H1 (cell line): ENCODE measurements around the gene SUGP2. TPM values are rescaled to one million over a fixed set of nuclear protein-coding genes. Genes with fewer than 3 reads are reported as not detected.

Experiments used
- CTCF ChIA-PET: fragments of 300-600 bp; sonication (Branson Sonifier 250); formaldehyde crosslinking; loops from one replicate; lab custom pipeline; 2021; ENCODE audit not compliant: partially characterized antibody; lab: Charles Lee
- POLR2A ChIA-PET: fragments of 300-600 bp; sonication (Branson Sonifier 250); formaldehyde crosslinking; loops from one replicate; lab custom pipeline; 2021; ENCODE audit warnings: inconsistent platforms; ENCODE audit not compliant: partially characterized antibody; lab: Charles Lee
- DNase-seq, 2 experiments: peaks; one replicate each; pipeline versions ENCODE4 v3.0.0 to v3.0.0-alpha.2; 2010 to 2022; ENCODE audit warnings: low spot score in 2 of 2, low read depth in 1 of 2, mixed read lengths in 1 of 2
- FAIRE-seq: peaks from 2 replicates; lab custom pipeline; 2011; peaks lifted over from hg19 to GRCh38; lab: Jason Lieb, UNC
- H2AFZ ChIP-seq: 2 replicates; pipeline ENCODE4 v1.8.1; 2012; ENCODE audit warnings: low read length, inconsistent platforms
- H2AK5ac ChIP-seq: 2 replicates; pipeline ENCODE4 v1.6.1; 2013; ENCODE audit warnings: low read depth, low read length
- H2BK120ac ChIP-seq: replicated peaks from 2 replicates; pipeline ENCODE3; 2013; ENCODE audit warnings: low read depth, low read length, inconsistent platforms
- H2BK12ac ChIP-seq: 2 replicates; pipeline ENCODE4 v1.6.1; 2013; ENCODE audit warnings: low read depth, low read length
- H2BK15ac ChIP-seq: 2 replicates; pipeline ENCODE4 v1.6.1; 2013; ENCODE audit warnings: low read length
- H2BK20ac ChIP-seq: 2 replicates; pipeline ENCODE4 v1.6.1; 2013; ENCODE audit warnings: low read length
- H2BK5ac ChIP-seq: 2 replicates; pipeline ENCODE4 v1.6.1; 2013; ENCODE audit warnings: low read depth, low read length
- H3K14ac ChIP-seq: 2 replicates; pipeline ENCODE4 v1.6.1; 2013; ENCODE audit warnings: inconsistent platforms; ENCODE audit not compliant: insufficient read length
- H3K18ac ChIP-seq: 2 replicates; pipeline ENCODE4 v1.6.1; 2013; ENCODE audit warnings: low read length; ENCODE audit errors: extremely low read depth
- H3K23ac ChIP-seq: 2 replicates; pipeline ENCODE4 v1.6.1; 2013; ENCODE audit warnings: inconsistent platforms; ENCODE audit not compliant: insufficient read length
- H3K23me2 ChIP-seq: 2 replicates; pipeline ENCODE4 v1.6.1; 2013; ENCODE audit warnings: low read depth, low read length
- H3K27ac ChIP-seq: 2 replicates; pipeline ENCODE4 v1.6.1; 2011; ENCODE audit warnings: low read depth, low read length, inconsistent platforms
- H3K27me3 ChIP-seq, 4 experiments: replicated peaks in 1 of 4; 1 replicate in 1 of 4; 2 replicates in 3 of 4; pipeline versions ENCODE4 v1.6.1 to v1.8.1; 2011 to 2013; ENCODE audit warnings: low read length in 3 of 4, mild to moderate bottlenecking in 3 of 4, inconsistent platforms in 2 of 4, mixed read lengths in 2 of 4, moderate library complexity in 1 of 4; ENCODE audit not compliant: control insufficient read depth in 3 of 4, insufficient read depth in 3 of 4; ENCODE audit errors: extremely low read depth in 1 of 4
- H3K36me3 ChIP-seq, 4 experiments: 2 replicates each; pipeline versions ENCODE4 v1.6.1 to v1.8.1; 2011 to 2013; ENCODE audit warnings: mild to moderate bottlenecking in 4 of 4, low read length in 3 of 4, moderate library complexity in 2 of 4, control low read depth in 1 of 4, inconsistent platforms in 1 of 4; ENCODE audit not compliant: insufficient read depth in 4 of 4, control insufficient read depth in 2 of 4
- H3K4ac ChIP-seq: replicated peaks from 2 replicates; pipeline ENCODE3; 2013; ENCODE audit warnings: low read length, low read depth, mixed read lengths, inconsistent platforms; ENCODE audit not compliant: insufficient read length
- H3K4me1 ChIP-seq, 4 experiments: replicated peaks in 1 of 4; 1 replicate in 1 of 4; 2 replicates in 3 of 4; pipeline versions ENCODE4 v1.6.1 to v1.8.1; 2011 to 2013; ENCODE audit warnings: low read length in 3 of 4, inconsistent platforms in 2 of 4, mixed read lengths in 1 of 4; ENCODE audit not compliant: insufficient read depth in 4 of 4, control insufficient read depth in 3 of 4
- H3K4me2 ChIP-seq, 2 experiments: 2 replicates each; pipeline versions ENCODE4 v1.6.1 to v1.8.1; 2011 to 2013; ENCODE audit warnings: low read depth in 2 of 2, low read length in 2 of 2, control low read depth in 1 of 2, inconsistent platforms in 1 of 2, mild to moderate bottlenecking in 1 of 2; ENCODE audit not compliant: insufficient read depth in 1 of 2
- H3K4me3 ChIP-seq, 4 experiments: fragments of 200-600, 300-600 bp in 1 of 4; sonication (generic), shearing (Covaris generic), sonication (Bioruptor Twin) in 1 of 4; 2 replicates each; pipeline versions ENCODE4 v1.5.1 to v1.8.1; 2011 to 2016; ENCODE audit warnings: low read length in 4 of 4, low read depth in 3 of 4, control low read depth in 2 of 4, inconsistent platforms in 2 of 4, mild to moderate bottlenecking in 2 of 4, mixed read lengths in 1 of 4, moderate library complexity in 1 of 4; ENCODE audit not compliant: insufficient read depth in 2 of 4; ENCODE audit errors: extremely low read depth in 1 of 4
- H3K56ac ChIP-seq: replicated peaks from 2 replicates; pipeline ENCODE3; 2013; ENCODE audit warnings: low read depth, mild to moderate bottlenecking, mixed read lengths, low read length, inconsistent platforms; ENCODE audit not compliant: insufficient read length
- H3K79me1 ChIP-seq: 2 replicates; pipeline ENCODE4 v1.6.1; 2013; ENCODE audit warnings: low read depth, low read length, control low read depth
- H3K79me2 ChIP-seq, 2 experiments: 2 replicates each; pipeline versions ENCODE4 v1.6.1 to v1.8.1; 2012 to 2013; ENCODE audit warnings: low read length in 2 of 2, mild to moderate bottlenecking in 2 of 2, inconsistent platforms in 1 of 2; ENCODE audit not compliant: insufficient read depth in 2 of 2, control insufficient read depth in 1 of 2
- H3K9ac ChIP-seq, 4 experiments: replicated peaks in 1 of 4; 1 replicate in 1 of 4; 2 replicates in 3 of 4; pipeline versions ENCODE4 v1.6.1 to v1.8.1; 2011 to 2013; ENCODE audit warnings: low read depth in 3 of 4, low read length in 3 of 4, control low read depth in 2 of 4, mild to moderate bottlenecking in 2 of 4, moderate library complexity in 2 of 4, inconsistent platforms in 1 of 4; ENCODE audit errors: extremely low read depth in 1 of 4
- H3K9me3 ChIP-seq, 2 experiments: 2 replicates each; pipeline versions ENCODE4 v1.6.1 to v1.8.1; 2012 to 2013; ENCODE audit warnings: mild to moderate bottlenecking in 2 of 2, moderate library complexity in 2 of 2, control low read depth in 1 of 2, inconsistent platforms in 1 of 2, low read depth in 1 of 2, low read length in 1 of 2, mixed read lengths in 1 of 2; ENCODE audit not compliant: insufficient read depth in 2 of 2
- H4K20me1 ChIP-seq, 2 experiments: replicated peaks in 1 of 2; 2 replicates each; pipeline versions ENCODE3 to v1.8.1; 2011 to 2013; ENCODE audit warnings: inconsistent platforms in 2 of 2, low read length in 2 of 2, mild to moderate bottlenecking in 1 of 2; ENCODE audit not compliant: insufficient read depth in 2 of 2, control insufficient read depth in 1 of 2
- H4K5ac ChIP-seq: 2 replicates; pipeline ENCODE4 v1.6.1; 2013; ENCODE audit warnings: low read length, low read depth, mixed read lengths, inconsistent platforms; ENCODE audit not compliant: insufficient read length
- H4K8ac ChIP-seq: 2 replicates; pipeline ENCODE4 v1.8.0; 2013; ENCODE audit warnings: mild to moderate bottlenecking, moderate library complexity, low read length, inconsistent platforms; ENCODE audit not compliant: insufficient read depth; ENCODE audit errors: extremely low read depth
- H4K91ac ChIP-seq: replicated peaks from 2 replicates; pipeline ENCODE3; 2013; ENCODE audit warnings: low read length, mixed read lengths, inconsistent platforms; ENCODE audit not compliant: insufficient read length
- ATF2 ChIP-seq: IDR thresholded peaks from 2 replicates; pipeline ENCODE4 v1.6.1; 2012; ENCODE audit warnings: low read length, inconsistent platforms
- CREB1 ChIP-seq: IDR thresholded peaks from 2 replicates; pipeline ENCODE4 v1.6.1; 2012; ENCODE audit warnings: inconsistent platforms
- GTF2F1 ChIP-seq: IDR thresholded peaks from 2 replicates; pipeline ENCODE4 v1.6.1; 2012; ENCODE audit warnings: low read depth, low read length, improper control_type of control experiment, borderline replicate concordance
- HDAC2 ChIP-seq, 2 experiments: fragments of 300-600 bp in 1 of 2; sonication (generic) in 1 of 2; IDR thresholded peaks; 2 replicates each; pipeline ENCODE4 v1.6.1; 2011 to 2012; ENCODE audit warnings: low read depth in 2 of 2, low read length in 2 of 2, mild to moderate bottlenecking in 2 of 2, moderate library complexity in 2 of 2, borderline replicate concordance in 1 of 2, inconsistent platforms in 1 of 2
- JUND ChIP-seq: IDR thresholded peaks from 2 replicates; pipeline ENCODE4 v1.6.1; 2011; ENCODE audit warnings: mild to moderate bottlenecking, improper control_type of control experiment, low read length
- RXRA ChIP-seq: IDR thresholded peaks from 2 replicates; pipeline ENCODE4 v1.6.1; 2011; ENCODE audit warnings: low read depth, mild to moderate bottlenecking, low read length, moderate library complexity; ENCODE audit not compliant: insufficient read depth
- SP4 ChIP-seq: IDR thresholded peaks from 2 replicates; pipeline ENCODE4 v1.6.1; 2012; ENCODE audit warnings: low read length, inconsistent platforms
- WGBS, 2 experiments: shearing (Covaris generic) in 1 of 2; methylation state at CpG; one replicate each; pipeline versions ENCODE4 v1.1.6 to v1.1.7; 2013 to 2015; ENCODE audit warnings: low lambda C conversion rate in 2 of 2, mixed read lengths in 2 of 2, inconsistent platforms in 1 of 2, low coverage in 1 of 2, missing lambda C conversion rate in 1 of 2; ENCODE audit not compliant: insufficient replicate concordance in 2 of 2, insufficient coverage in 1 of 2, insufficient read length in 1 of 2; ENCODE audit errors: extremely low coverage in 1 of 2, missing lambda C conversion rate in 1 of 2; 5-methylcytosine and 5-hydroxymethylcytosine counted together
- polyA plus RNA-seq, 7 experiments: library from polyadenylated mRNA; depleted of rRNA in 3 of 7; stranded (reverse) in 5 of 7; unstranded in 2 of 7; fragments of >200 nt in 5 of 7; fragments of 200-250 nt in 2 of 7; gene quantifications; 1 replicate in 5 of 7; 2 replicates in 1 of 7; 4 replicates in 1 of 7; pipeline versions ENCODE4 v1.2.1 to v1.2.3, GENCODE V29; 2011 to 2013; ENCODE audit warnings: missing spikeins in 2 of 7, mixed read lengths in 2 of 7
- total RNA-seq: library from RNA; stranded (reverse); fragmentation: NEBNext Ultra II Directional; extraction: Animal tissue kit (Norgen Biotek cat#: 25700); gene quantifications from 2 replicates; pipeline ENCODE4 v1.2.1, GENCODE V29; 2021
- TF ChIP-seq, protein P1 (sequence below): IDR thresholded peaks from 2 replicates; pipeline ENCODE4 v1.6.1; 2011; ENCODE audit warnings: low read depth, mild to moderate bottlenecking, low read length; ENCODE audit not compliant: insufficient read depth

The SUGP2 gene
- total and polyA plus RNA-seq, 2 of the 8 experiments (the other 6 are each of a cell fraction or from before 2014, with no cell fraction given) = 57.7 to 114 TPM

GRCh38 chr19:19068659-19069654 is 35.6 kb upstream of the SUGP2 start:
- H2BK5ac ChIP-seq = no peak overlapping the region
- H3K14ac ChIP-seq = no peak overlapping the region
- CTCF ChIA-PET = interaction anchor here (0.8 to 5.0 kb wide), 7 partner anchors 16 to 85 kb away, joined by 3 to 29 read pairs (median 4); no protein-coding TSS in a partner anchor
- no peak overlapping the region for H3K56ac ChIP-seq
- H3K79me1 ChIP-seq = no peaks in the 10 kb centered on the region
- H3K27ac ChIP-seq = no peak overlapping the region
- peaks cover 0 to 63% (median 39%) of the 10 kb centered on the region in 4 experiments; a peak in 6 of 7 replicates for H3K27me3 ChIP-seq
- H4K8ac ChIP-seq = no peak overlapping the region
- H2AK5ac ChIP-seq = no peak overlapping the region
- peaks cover 0 to 7% (median 3%) of the 10 kb centered on the region in 4 experiments; a peak in 5 of 7 replicates for H3K4me1 ChIP-seq
- 89% methylated on average over 11 of the region's 11 CpGs; no CpG with 5 or more reads in 1 of the 2 experiments for WGBS, 2 experiments
- H3K36me3 ChIP-seq = no peaks in the 10 kb centered on the region
- TF ChIP-seq CREB1 = no peak
- no peak for TF ChIP-seq GTF2F1
- TF ChIP-seq ATF2 = no peak
- TF ChIP-seq, protein P1, sequence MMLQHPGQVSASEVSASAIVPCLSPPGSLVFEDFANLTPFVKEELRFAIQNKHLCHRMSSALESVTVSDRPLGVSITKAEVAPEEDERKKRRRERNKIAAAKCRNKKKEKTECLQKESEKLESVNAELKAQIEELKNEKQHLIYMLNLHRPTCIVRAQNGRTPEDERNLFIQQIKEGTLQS = no peak
- no peak for TF ChIP-seq RXRA
- no peak for TF ChIP-seq JUND
- TF ChIP-seq HDAC2 (IDR thresholded peaks at IDR 0.05; ENCODE audit: borderline replicate concordance in 1 of 2, low read depth in 2 of 2, low read length in 2 of 2) = no peak
- no peak for TF ChIP-seq SP4
- H3K4me3 ChIP-seq = no peak overlapping the region
- no peaks in the 10 kb centered on the region for H3K9me3 ChIP-seq
- no peak overlapping the region for H3K4me2 ChIP-seq
- no peaks in the 10 kb centered on the region for H3K79me2 ChIP-seq
- H2BK15ac ChIP-seq = no peak overlapping the region
- H2BK20ac ChIP-seq = no peak overlapping the region
- H3K23me2 ChIP-seq = peaks cover 3% of the 10 kb centered on the region; the same call in 1 of the 2 replicates
- FAIRE-seq (no peak), DNase-seq (no peak)
- H2AFZ ChIP-seq = no peak overlapping the region
- H4K5ac ChIP-seq = no peak overlapping the region
- H3K18ac ChIP-seq = no peak overlapping the region
- H4K91ac ChIP-seq = no peak overlapping the region
- H4K20me1 ChIP-seq = peaks cover 0 to 2% of the 10 kb centered on the region in 2 experiments
- H3K23ac ChIP-seq = no peak overlapping the region
- H2BK120ac ChIP-seq = no peak overlapping the region
- POLR2A ChIA-PET = interaction anchor here (0.6 to 1.3 kb wide), 4 partner anchors 9 to 191 kb away, joined by 3 read pairs; no protein-coding TSS in a partner anchor
- no peak overlapping the region for H2BK12ac ChIP-seq
- no peak overlapping the region for H3K9ac ChIP-seq
- H3K4ac ChIP-seq = no peak overlapping the region
